ENCODE measurements around the gene BZW2. TPM values are rescaled to one million over a fixed set of nuclear protein-coding genes. Genes with fewer than 3 reads are reported as not detected.

Gene BZW2
- total RNA-seq, 1 donor from 2014 or later: 91.4 TPM

GRCh38 chr7:16729541-16729940, 83.6 kb downstream of the BZW2 start:
- Histone ChIP-seq H3K36me3 (ENCODE audit: control insufficient read depth, insufficient read depth, low read length) (no peaks in the 10 kb centered on the region), H3K4me3 (ENCODE audit: low read depth, low read length) (no peak overlapping the region), H3K27me3 (ENCODE audit: control insufficient read depth, insufficient read depth, low read length) (no peaks in the 10 kb centered on the region)
- TF ChIP-seq CTCF (IDR thresholded peaks at IDR 0.05; ENCODE audit: insufficient read depth, low read length, severe bottlenecking): no peak
- FAIRE-seq (no peak), DNase-seq (ENCODE audit: low read depth) (no peak)

GRCh38 chr7:16730937-16731336, 85.0 kb downstream of the BZW2 start:
- DNase-seq (ENCODE audit: low read depth): no peak
- H3K4me3 ChIP-seq (ENCODE audit: low read depth, low read length): no peak overlapping the region
- no peaks in the 10 kb centered on the region for H3K27me3 ChIP-seq (ENCODE audit: control insufficient read depth, insufficient read depth, low read length)
- FAIRE-seq: peak; percentile 7
- no peak for TF ChIP-seq CTCF (IDR thresholded peaks at IDR 0.05; ENCODE audit: insufficient read depth, low read length, severe bottlenecking)
- no peaks in the 10 kb centered on the region for H3K36me3 ChIP-seq (ENCODE audit: control insufficient read depth, insufficient read depth, low read length)

GRCh38 chr7:16732828-16733227, 86.8 kb downstream of the BZW2 start:
- DNase-seq (ENCODE audit: low read depth): no peak
- no peaks in the 10 kb centered on the region for H3K36me3 ChIP-seq (ENCODE audit: control insufficient read depth, insufficient read depth, low read length)
- no peaks in the 10 kb centered on the region for H3K27me3 ChIP-seq (ENCODE audit: control insufficient read depth, insufficient read depth, low read length)
- no peak overlapping the region for H3K4me3 ChIP-seq (ENCODE audit: low read depth, low read length)
- FAIRE-seq: no peak
- no peak for TF ChIP-seq CTCF (IDR thresholded peaks at IDR 0.05; ENCODE audit: insufficient read depth, low read length, severe bottlenecking)

GRCh38 chr7:16734148-16734726, 88.3 kb downstream of the BZW2 start:
- H3K36me3 ChIP-seq (ENCODE audit: control insufficient read depth, insufficient read depth, low read length): no peaks in the 10 kb centered on the region
- H3K4me3 ChIP-seq (ENCODE audit: low read depth, low read length): no peak overlapping the region
- no peaks in the 10 kb centered on the region for H3K27me3 ChIP-seq (ENCODE audit: control insufficient read depth, insufficient read depth, low read length)
- DNase-seq (ENCODE audit: low read depth) (no peak), FAIRE-seq (no peak)
- no peak for TF ChIP-seq CTCF (IDR thresholded peaks at IDR 0.05; ENCODE audit: insufficient read depth, low read length, severe bottlenecking)

GRCh38 chr7:16735020-16735419, 89.0 kb downstream of the BZW2 start:
- DNase-seq (ENCODE audit: low read depth) (no peak), FAIRE-seq (no peak)
- Histone ChIP-seq H3K36me3 (ENCODE audit: control insufficient read depth, insufficient read depth, low read length) (no peaks in the 10 kb centered on the region), H3K4me3 (ENCODE audit: low read depth, low read length) (no peak overlapping the region), H3K27me3 (ENCODE audit: control insufficient read depth, insufficient read depth, low read length) (no peaks in the 10 kb centered on the region)
- TF ChIP-seq CTCF (IDR thresholded peaks at IDR 0.05; ENCODE audit: insufficient read depth, low read length, severe bottlenecking): no peak

GRCh38 chr7:16738011-16738688, 92.2 kb downstream of the BZW2 start:
- H3K4me3 ChIP-seq (ENCODE audit: low read depth, low read length): no peak overlapping the region
- DNase-seq (ENCODE audit: low read depth): no peak
- no peaks in the 10 kb centered on the region for H3K27me3 ChIP-seq (ENCODE audit: control insufficient read depth, insufficient read depth, low read length)
- FAIRE-seq: no peak
- no peaks in the 10 kb centered on the region for H3K36me3 ChIP-seq (ENCODE audit: control insufficient read depth, insufficient read depth, low read length)
- no peak for TF ChIP-seq CTCF (IDR thresholded peaks at IDR 0.05; ENCODE audit: insufficient read depth, low read length, severe bottlenecking)

Measured in bronchial epithelial cell (primary cell).